ENCODE data around the gene ERBB2.
"Not testable (repeated sequence)": the region's sequence is repeated elsewhere in the genome, so short reads cannot be mapped to it uniquely, and the experiment has no call there.

Gene ERBB2

GRCh38 chr17:39725923-39726322 is 26.1 kb downstream of the ERBB2 start:
- not testable (repeated sequence) for DNase-seq (ENCODE audit: low spot score)

GRCh38 chr17:39726617-39727016 is 26.8 kb downstream of the ERBB2 start:
- no peak for DNase-seq (ENCODE audit: low spot score)

GRCh38 chr17:39727556-39727955 is 27.7 kb downstream of the ERBB2 start:
- no peak for DNase-seq (ENCODE audit: low spot score)

- DNase-seq (ENCODE audit: low spot score) = no peak
Measured at GRCh38 chr17:39729280-39729851, 29.5 kb downstream of the ERBB2 start.

GRCh38 chr17:39730095-39730921 is 30.4 kb downstream of the ERBB2 start, which contains the start of gene MIEN1:
Gene MIEN1, minus strand, starts transcription at chr17:39730532. Its CDS starts 37 bp downstream, at chr17:39730495.
- DNase-seq (ENCODE audit: low spot score) = peak; percentile 74

- no peak for DNase-seq (ENCODE audit: low spot score)
Measured at GRCh38 chr17:39732586-39732985, 32.7 kb downstream of the ERBB2 start.

- no peak for DNase-seq (ENCODE audit: low spot score)
Measured at GRCh38 chr17:39735882-39736281, 36.0 kb downstream of the ERBB2 start.

GRCh38 chr17:39736319-39737165 is 36.7 kb downstream of the ERBB2 start:
- DNase-seq (ENCODE audit: low spot score) = no peak

GRCh38 chr17:39737206-39737759 is 37.4 kb downstream of the ERBB2 start:
- no peak for DNase-seq (ENCODE audit: low spot score)

- no peak for DNase-seq (ENCODE audit: low spot score)
Measured at GRCh38 chr17:39737760-39738567, 38.1 kb downstream of the ERBB2 start, which contains the start of gene GRB7. Gene GRB7, plus strand, starts transcription at chr17:39737938. Its CDS starts 4,364 bp downstream, at chr17:39742302.

GRCh38 chr17:39738568-39738901 is 38.7 kb downstream of the ERBB2 start:
- no peak for DNase-seq (ENCODE audit: low spot score)

- DNase-seq (ENCODE audit: low spot score) = no peak
Measured at GRCh38 chr17:39738983-39739884, 39.4 kb downstream of the ERBB2 start.

GRCh38 chr17:39739885-39740356 is 40.1 kb downstream of the ERBB2 start:
- no peak for DNase-seq (ENCODE audit: low spot score)

GRCh38 chr17:39740357-39741111 is 40.7 kb downstream of the ERBB2 start:
- no peak for DNase-seq (ENCODE audit: low spot score)

GRCh38 chr17:39742126-39742855 is 42.4 kb downstream of the ERBB2 start:
- no peak for DNase-seq (ENCODE audit: low spot score)

GRCh38 chr17:39742856-39743436 is 43.1 kb downstream of the ERBB2 start:
- DNase-seq (ENCODE audit: low spot score) = no peak

GRCh38 chr17:39744075-39744835 is 44.4 kb downstream of the ERBB2 start:
- DNase-seq (ENCODE audit: low spot score) = no peak

GRCh38 chr17:39744836-39745215 is 45.0 kb downstream of the ERBB2 start:
- DNase-seq (ENCODE audit: low spot score) = no peak
